HG03571 (cell line): Measurements from ENCODE around the gene HAS3.
"Not testable (repeated sequence)": the region's sequence is repeated elsewhere in the genome, so short reads cannot be mapped to it uniquely, and the experiment has no call there.

Source experiments
- ATAC-seq: cut with Tn5 transposase; IDR thresholded peaks from one replicate; pipeline ENCODE4 v1.9.1; 2021; ENCODE audit not compliant: unreplicated experiment

The HAS3 gene

GRCh38 chr16:69105501-69106361 is at the start of gene HAS3:
HAS3 (plus strand) TSS chr16:69105653; CDS start chr16:69109396, 3,743 bp downstream.
- ATAC-seq = no peak

- no peak for ATAC-seq
Measured at GRCh38 chr16:69055980-69056379, 49.5 kb upstream of the HAS3 start.

- no peak for ATAC-seq
Measured at GRCh38 chr16:69056421-69056820, 49.0 kb upstream of the HAS3 start.

- no peak for ATAC-seq
Measured at GRCh38 chr16:69057400-69058378, 47.8 kb upstream of the HAS3 start.

GRCh38 chr16:69063491-69063890 is 42.0 kb upstream of the HAS3 start:
- not testable (repeated sequence) for ATAC-seq

GRCh38 chr16:69064124-69064763 is 41.2 kb upstream of the HAS3 start:
- no peak for ATAC-seq

GRCh38 chr16:69064764-69065313 is 40.6 kb upstream of the HAS3 start:
- no peak for ATAC-seq

- ATAC-seq = no peak
Measured at GRCh38 chr16:69069504-69069903, 35.9 kb upstream of the HAS3 start.

GRCh38 chr16:69071036-69071435 is 34.4 kb upstream of the HAS3 start:
- no peak for ATAC-seq

GRCh38 chr16:69072640-69072974 is 32.8 kb upstream of the HAS3 start:
- no peak for ATAC-seq

GRCh38 chr16:69073181-69073702 is 32.2 kb upstream of the HAS3 start:
- ATAC-seq = no peak

- no peak for ATAC-seq
Measured at GRCh38 chr16:69077251-69077650, 28.2 kb upstream of the HAS3 start.

GRCh38 chr16:69078073-69078472 is 27.4 kb upstream of the HAS3 start:
- no peak for ATAC-seq

GRCh38 chr16:69079697-69080096 is 25.8 kb upstream of the HAS3 start:
- no peak for ATAC-seq

- no peak for ATAC-seq
Measured at GRCh38 chr16:69083306-69083941, 22.0 kb upstream of the HAS3 start.

GRCh38 chr16:69084289-69084688 is 21.2 kb upstream of the HAS3 start:
- ATAC-seq = no peak

- ATAC-seq = no peak
Measured at GRCh38 chr16:69085032-69085695, 20.3 kb upstream of the HAS3 start.

- ATAC-seq = no peak
Measured at GRCh38 chr16:69087161-69087581, 18.3 kb upstream of the HAS3 start.

GRCh38 chr16:69088684-69089083 is 16.8 kb upstream of the HAS3 start:
- ATAC-seq = no peak
